GM23338 (cell line): ENCODE results near the gene MAPKBP1. TPM values are rescaled to one million over a fixed set of nuclear protein-coding genes. Genes with fewer than 3 reads are reported as not detected.

Source experiments
- ATAC-seq: fragments of 200-7000 bp; cut with Tn5 transposase; 3 replicates; pipeline ENCODE4 v1.9.1; 2020
- DNase-seq: peaks from one replicate; pipeline ENCODE4 v3.0.0-alpha.2; 2015; ENCODE audit warnings: low spot score
- H2AFZ ChIP-seq: fragments of 200-600 bp; sonication (generic); 2 replicates; pipeline ENCODE4 v1.8.0; 2016; ENCODE audit warnings: antibody characterized with exemption, mild to moderate bottlenecking, moderate library complexity
- H3F3A ChIP-seq: fragments of 200-600 bp; sonication (generic); replicated peaks from 2 replicates; pipeline ENCODE4 v1.8.0; 2017; ENCODE audit warnings: antibody characterized with exemption, mixed run types, low read depth
- H3K27ac ChIP-seq: fragments of 200-600 bp; sonication (generic); 2 replicates; pipeline ENCODE4 v1.6.1; 2016; ENCODE audit warnings: low read depth
- H3K27me3 ChIP-seq: fragments of 200-600 bp; sonication (generic); 2 replicates; pipeline ENCODE4 v1.8.0; 2016; ENCODE audit warnings: mild to moderate bottlenecking, mixed run types, moderate library complexity; ENCODE audit not compliant: insufficient read depth
- H3K36me3 ChIP-seq: fragments of 200-600 bp; sonication (generic); 2 replicates; pipeline ENCODE4 v1.8.0; 2016; ENCODE audit warnings: mild to moderate bottlenecking; ENCODE audit not compliant: insufficient read depth
- H3K4me1 ChIP-seq: fragments of 200-600 bp; sonication (generic); 2 replicates; pipeline ENCODE4 v1.8.0; 2016; ENCODE audit warnings: mild to moderate bottlenecking, moderate library complexity; ENCODE audit not compliant: insufficient read depth
- H3K4me2 ChIP-seq: fragments of 200-600 bp; sonication (generic); 2 replicates; pipeline ENCODE4 v1.7.1; 2017; ENCODE audit warnings: mixed run types
- H3K4me3 ChIP-seq: fragments of 200-600 bp; sonication (generic); 2 replicates; pipeline ENCODE4 v1.6.1; 2016; ENCODE audit warnings: mixed run types
- H3K79me2 ChIP-seq: fragments of 200-600 bp; sonication (generic); replicated peaks from 2 replicates; pipeline ENCODE4 v1.8.0; 2017; ENCODE audit warnings: mild to moderate bottlenecking; ENCODE audit not compliant: insufficient read depth
- H3K9me2 ChIP-seq: fragments of 200-600 bp; sonication (generic); 2 replicates; pipeline ENCODE4 v1.8.0; 2017; ENCODE audit not compliant: insufficient read depth
- H4K20me1 ChIP-seq: fragments of 200-600 bp; sonication (generic); replicated peaks from 2 replicates; pipeline ENCODE4 v1.8.0; 2017; ENCODE audit warnings: mild to moderate bottlenecking; ENCODE audit not compliant: insufficient read depth
- H3K27ac Mint-ChIP-seq: 2 replicates; pipeline ENCODE4 v1.8.0; 2020; ENCODE audit warnings: inconsistent platforms, mild to moderate bottlenecking, moderate library complexity, mixed read lengths
- H3K27me3 Mint-ChIP-seq: 3 replicates; pipeline ENCODE4 v1.8.0; 2022; ENCODE audit warnings: low read depth, mild to moderate bottlenecking, moderate library complexity, mixed read lengths, inconsistent platforms; ENCODE audit not compliant: insufficient read depth, poor library complexity
- H3K36me3 Mint-ChIP-seq: 3 replicates; pipeline ENCODE4 v1.8.0; 2021; ENCODE audit warnings: low read depth, mild to moderate bottlenecking, inconsistent platforms, moderate library complexity, mixed read lengths
- H3K4me1 Mint-ChIP-seq: 3 replicates; pipeline ENCODE4 v1.8.0; 2020; ENCODE audit warnings: mild to moderate bottlenecking, inconsistent platforms, mixed read lengths
- H3K4me3 Mint-ChIP-seq: 3 replicates; pipeline ENCODE4 v1.8.0; 2021; ENCODE audit warnings: moderate library complexity, mild to moderate bottlenecking, inconsistent platforms, mixed read lengths
- H3K9me3 Mint-ChIP-seq: 3 replicates; pipeline ENCODE4 v1.8.0; 2020; ENCODE audit warnings: moderate library complexity, mild to moderate bottlenecking, inconsistent platforms, mixed read lengths
- CREB1 ChIP-seq: fragments of 250-450 bp; sonication (Bioruptor Pico); IDR thresholded peaks from 2 replicates; pipeline ENCODE4 v1.5.0; 2020; ENCODE audit warnings: low read depth, mild to moderate bottlenecking, moderate library complexity
- CTCF ChIP-seq, 2 experiments: fragments of 200-600 bp in 1 of 2; sonication (generic) in 1 of 2; conservative IDR thresholded peaks; 2 replicates each; pipeline versions ENCODE4 v1.5.1 to v1.6.1; 2016 to 2017; ENCODE audit warnings: antibody characterized with exemption in 2 of 2, low read depth in 2 of 2, mild to moderate bottlenecking in 2 of 2, moderate library complexity in 1 of 2
- ETS1 ChIP-seq: IDR thresholded peaks from 2 replicates; pipeline ENCODE4 v1.6.1; 2016; ENCODE audit warnings: antibody characterized with exemption
- EZH2 ChIP-seq: fragments of 200-600 bp; sonication (generic); IDR thresholded peaks from one replicate; pipeline ENCODE4 v1.8.0; 2017; ENCODE audit warnings: antibody characterized with exemption, mild to moderate bottlenecking, low read depth; ENCODE audit not compliant: unreplicated experiment
- JUNB ChIP-seq: IDR thresholded peaks from one replicate; pipeline ENCODE4 v1.6.1; 2016; ENCODE audit warnings: antibody characterized with exemption; ENCODE audit not compliant: unreplicated experiment
- NANOG ChIP-seq: IDR thresholded peaks from 2 replicates; pipeline ENCODE4 v1.6.1; 2016; ENCODE audit warnings: antibody characterized with exemption, borderline replicate concordance
- ZNF331 ChIP-seq: fragments of 250-450 bp; sonication (Bioruptor Pico); IDR thresholded peaks from 2 replicates; pipeline ENCODE4 v1.5.0; 2020; ENCODE audit warnings: low read depth, mild to moderate bottlenecking, moderate library complexity
- ZNF462 ChIP-seq: fragments of 250-450 bp; sonication (Bioruptor Pico); IDR thresholded peaks from 2 replicates; pipeline ENCODE4 v1.5.0; 2020; ENCODE audit warnings: mild to moderate bottlenecking, moderate library complexity
- polyA plus RNA-seq: library from polyadenylated mRNA; unstranded; fragments of >200 nt; fragmentation: Nextera tagmentation; extraction: Ambion mirVana; gene quantifications from 2 replicates; pipeline ENCODE4 v1.2.1, GENCODE V29; 2016
- total RNA-seq: library from RNA; depleted of rRNA; stranded (reverse); fragments of >200 nt; shearing (Covaris generic); gene quantifications from 2 replicates; pipeline ENCODE4 v1.2.3, GENCODE V29; 2014

The MAPKBP1 gene
- total and polyA plus RNA-seq, 2 experiments from 2014 or later: 1.9 to 8.9 TPM

- no peak for TF ChIP-seq CTCF (conservative IDR thresholded peaks at IDR 0.05; ENCODE audit: low read depth in 2 of 2)
- no peak for TF ChIP-seq CREB1 (CRISPR knock-in tag)
- no peak for TF ChIP-seq ZNF331 (CRISPR knock-in tag)
- TF ChIP-seq JUNB: no peak
- TF ChIP-seq NANOG: no peak
Observed at GRCh38 chr15:41819455-41820050, 45.3 kb downstream of the MAPKBP1 start (continued).

- no peaks in the 10 kb centered on the region; the same call in 1 of the 2 replicates for H3K36me3 ChIP-seq
- peaks cover 2% of the 10 kb centered on the region for H3K27me3 Mint-ChIP-seq
- no peaks in the 10 kb centered on the region for H4K20me1 ChIP-seq
- TF ChIP-seq ETS1: no peak
- no peak for TF ChIP-seq ZNF331 (CRISPR knock-in tag)
- no peak for TF ChIP-seq ZNF462 (CRISPR knock-in tag)
- no peak for TF ChIP-seq CREB1 (CRISPR knock-in tag)
- no peak for TF ChIP-seq CTCF (conservative IDR thresholded peaks at IDR 0.05; ENCODE audit: low read depth in 2 of 2)
- TF ChIP-seq EZH2: no peak
Observed at GRCh38 chr15:41820791-41821423, 46.6 kb downstream of the MAPKBP1 start.

More at GRCh38 chr15:41820791-41821423, 46.6 kb downstream of the MAPKBP1 start:
- no peak overlapping the region for H3K27ac Mint-ChIP-seq
- DNase-seq (no peak), ATAC-seq (no peak)
- Histone ChIP-seq H3K27ac (no peak overlapping the region), H3K9me2 (no peaks in the 10 kb centered on the region), H3K27me3 (no peaks in the 10 kb centered on the region), H3K79me2 (no peaks in the 10 kb centered on the region), H3K4me1 (no peaks in the 10 kb centered on the region), H3F3A (no peaks in the 10 kb centered on the region), H2AFZ (no peak overlapping the region), H3K4me2 (no peak overlapping the region), H3K4me3 (no peak overlapping the region)
- H3K36me3 Mint-ChIP-seq: no peaks in the 10 kb centered on the region; the same call in 2 of the 3 replicates
- peaks cover 2% of the 10 kb centered on the region; the same call in 1 of the 3 replicates for H3K4me1 Mint-ChIP-seq
- H3K4me3 Mint-ChIP-seq: no peak overlapping the region
- no peaks in the 10 kb centered on the region for H3K9me3 Mint-ChIP-seq
